Body of pancreas (tissue), 4 donors: ENCODE measurements around the gene SORCS2. TPM values are rescaled to one million over a fixed set of nuclear protein-coding genes. Genes with fewer than 3 reads are reported as not detected.

Source experiments
- ATAC-seq: fragments of 150-250 bp; one replicate; pipeline ENCODE4 v1.9.1; 2016
- DNase-seq, 4 donors: peaks; one replicate each; pipeline ENCODE4 v3.0.0-alpha.2; 2019
- H3K27ac ChIP-seq, 4 donors: fragments of 200-600 bp; sonication (generic); 1 replicate in 3 of 4; 2 replicates in 1 of 4; pipeline versions ENCODE4 v1.5.1 to v1.6.1; 2016 to 2019; ENCODE audit warnings: mild to moderate bottlenecking in 1 of 4, mixed read lengths in 1 of 4, moderate library complexity in 1 of 4
- H3K27me3 ChIP-seq, 2 donors: fragments of 200-600 bp; sonication (generic); one replicate each; pipeline ENCODE4 v1.6.0; 2016; ENCODE audit warnings: mild to moderate bottlenecking in 1 of 2
- H3K36me3 ChIP-seq, 2 donors: fragments of 200-600 bp; sonication (generic); replicated peaks in 1 of 2; 2 replicates each; pipeline ENCODE4 v1.5.1; 2016; ENCODE audit warnings: low read depth in 2 of 2; ENCODE audit not compliant: insufficient read depth in 1 of 2
- H3K4me1 ChIP-seq: fragments of 200-600 bp; sonication (generic); one replicate; pipeline ENCODE4 v1.6.0; 2016
- H3K4me3 ChIP-seq, 2 donors: fragments of 200-600 bp; sonication (generic); 1 replicate in 1 of 2; 2 replicates in 1 of 2; pipeline ENCODE4 v1.5.1; 2016 to 2019
- H3K9me3 ChIP-seq, 3 donors: fragments of 200-600 bp; sonication (generic); 1 replicate in 2 of 3; 2 replicates in 1 of 3; pipeline ENCODE4 v1.5.1; 2016
- CTCF ChIP-seq, 7 experiments: fragments of 450-650 bp in 4 of 7; fragments of 200-600 bp in 3 of 7; sonication (generic) in 3 of 7; IDR thresholded peaks; one replicate each; pipeline ENCODE4 v1.5.1; 2016 to 2019; ENCODE audit warnings: antibody characterized with exemption in 7 of 7
- POLR2A ChIP-seq, 3 donors: fragments of 450-650 bp; IDR thresholded peaks; one replicate each; pipeline ENCODE4 v1.6.1; 2016; ENCODE audit warnings: antibody characterized with exemption in 3 of 3, mild to moderate bottlenecking in 2 of 3
- WGBS, 2 donors: methylation state at CpG; one replicate each; pipeline ENCODE4 v1.1.5; 2017; 5-methylcytosine and 5-hydroxymethylcytosine counted together
- intact Hi-C: fragments of 100-400 bp; cut with DNase I; formaldehyde crosslinking; loops from one replicate; pipeline ENCODE4 v1.15.1; 2023
- total RNA-seq, 2 donors: library from RNA; depleted of rRNA; stranded (reverse); fragments of >200 nt; gene quantifications; one replicate each; pipeline ENCODE4 v1.1.0, GENCODE V29; 2016

The SORCS2 gene
- total RNA-seq, 2 donors from 2014 or later, result 0.26 to 0.33 TPM

DNA sequence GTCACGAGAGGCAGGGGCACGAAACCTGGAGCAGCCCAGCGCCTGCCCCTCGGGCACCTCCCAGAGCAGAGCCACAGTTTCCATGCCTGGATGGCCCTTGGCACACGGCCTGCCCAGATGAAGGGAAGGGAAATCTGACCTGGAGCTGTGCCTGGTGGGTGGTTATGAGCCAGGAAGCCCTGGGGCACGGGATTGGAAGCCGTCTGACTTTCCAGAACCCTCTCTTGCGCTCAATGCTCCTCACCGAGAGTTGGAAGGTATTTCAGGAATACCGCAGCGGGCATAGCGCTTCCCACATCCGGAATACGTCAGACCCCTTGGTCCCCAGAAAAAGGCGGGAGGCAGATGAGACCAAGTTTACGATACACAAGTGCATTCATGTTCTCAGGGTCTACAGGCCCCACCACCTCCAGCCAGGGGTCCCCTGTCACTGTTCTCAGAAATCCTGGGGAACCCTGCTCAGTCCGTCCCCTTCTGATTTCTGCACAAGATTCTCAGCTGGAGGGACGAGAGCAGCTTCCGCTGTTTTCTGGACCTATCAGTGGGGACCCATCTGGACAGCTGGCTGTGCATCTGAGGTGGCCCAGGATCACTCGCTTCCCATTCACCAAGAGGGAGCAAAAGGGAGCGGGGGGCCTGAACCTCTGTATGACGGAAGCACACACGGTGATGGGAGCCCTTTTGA is 574.5 kb downstream of the SORCS2 start:
- Histone ChIP-seq H3K36me3 (no peaks in the 10 kb centered on the region), H3K27ac (no peak overlapping the region), H3K4me3 (no peak overlapping the region), H3K4me1 (no peaks in the 10 kb centered on the region), H3K27me3 (no peaks in the 10 kb centered on the region), H3K9me3 (no peaks in the 10 kb centered on the region)
- intact Hi-C loops, result no loop called here
- ATAC-seq, result no peak
- DNase-seq, result no peak
- 81 to 85% methylated on average over 17 to 23 of the region's 23 CpGs for WGBS, 2 donors
- TF ChIP-seq POLR2A (IDR thresholded peaks at IDR 0.05), result no peak
- no peak for TF ChIP-seq CTCF (IDR thresholded peaks at IDR 0.05)

GRCh38 chr4:7767526-7767925 is 575.2 kb downstream of the SORCS2 start:
- Histone ChIP-seq H3K27me3 (no peaks in the 10 kb centered on the region), H3K4me1 (no peaks in the 10 kb centered on the region), H3K36me3 (no peaks in the 10 kb centered on the region), H3K9me3 (no peaks in the 10 kb centered on the region), H3K27ac (no peak overlapping the region), H3K4me3 (no peak overlapping the region)
- intact Hi-C loops, result no loop called here
- TF ChIP-seq CTCF (IDR thresholded peaks at IDR 0.05) (no peak), POLR2A (IDR thresholded peaks at IDR 0.05) (no peak)
- ATAC-seq (no peak), DNase-seq (no peak)
- 68% methylated on average over 5 to 9 of the region's 9 CpGs for WGBS, 2 donors

DNA sequence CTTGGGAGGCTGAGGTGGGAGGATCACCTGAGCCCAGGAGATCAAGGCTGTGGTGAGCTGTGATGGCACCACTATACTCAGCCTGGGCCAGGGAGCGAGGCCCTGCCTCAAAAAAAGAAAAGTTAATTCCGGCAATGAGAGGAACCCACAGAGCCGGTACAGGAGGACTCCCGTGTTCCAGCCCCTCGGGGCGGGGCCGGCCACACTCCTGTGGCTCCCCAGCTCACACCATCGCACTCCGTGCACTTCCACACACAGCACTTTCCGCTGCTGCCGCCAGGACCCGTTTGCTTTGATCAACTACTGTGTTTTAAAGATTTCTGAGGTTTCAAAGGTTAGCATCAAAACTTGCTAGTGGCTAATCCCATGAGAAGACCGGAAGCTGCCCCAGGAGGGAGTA is 575.6 kb downstream of the SORCS2 start:
- 90 to 92% methylated on average over 13 of the region's 13 CpGs for WGBS, 2 donors
- Histone ChIP-seq H3K4me1 (no peaks in the 10 kb centered on the region), H3K27me3 (no peaks in the 10 kb centered on the region), H3K36me3 (no peaks in the 10 kb centered on the region), H3K27ac (no peak overlapping the region), H3K4me3 (no peak overlapping the region), H3K9me3 (no peaks in the 10 kb centered on the region)
- no peak for DNase-seq
- intact Hi-C loops, result no loop called here
- TF ChIP-seq CTCF (IDR thresholded peaks at IDR 0.05) (no peak), POLR2A (IDR thresholded peaks at IDR 0.05) (no peak)
- ATAC-seq, result no peak

GRCh38 chr4:7768736-7769135 is 576.4 kb downstream of the SORCS2 start:
- DNase-seq, result no peak
- no peaks in the 10 kb centered on the region for H3K9me3 ChIP-seq
- H3K4me1 ChIP-seq, result no peaks in the 10 kb centered on the region
- no peak overlapping the region for H3K4me3 ChIP-seq
- TF ChIP-seq CTCF (IDR thresholded peaks at IDR 0.05), result no peak
- no peak for TF ChIP-seq POLR2A (IDR thresholded peaks at IDR 0.05)
- intact Hi-C loops, result no loop called here
- peaks cover 0 to 1% of the 10 kb centered on the region in 2 donors for H3K36me3 ChIP-seq
- no peaks in the 10 kb centered on the region for H3K27me3 ChIP-seq
- WGBS, 2 donors, result 90 to 92% methylated on average over 16 of the region's 16 CpGs
- no peak for ATAC-seq
- no peak overlapping the region for H3K27ac ChIP-seq
